Muscle layer of duodenum (tissue), 2 donors: ENCODE measurements around the gene CX3CL1.

ENCODE experiments used
- H3K27ac ChIP-seq: one replicate; pipeline ENCODE4 v1.7.0; 2013; ENCODE audit warnings: mild to moderate bottlenecking, low read length
- H3K27me3 ChIP-seq: one replicate; pipeline ENCODE4 v1.7.0; 2013; ENCODE audit warnings: low read depth, mild to moderate bottlenecking, control low read depth, low read length
- H3K36me3 ChIP-seq, 2 donors: one replicate each; pipeline ENCODE4 v1.7.0; 2013; ENCODE audit warnings: low read length in 2 of 2, control low read depth in 1 of 2, mild to moderate bottlenecking in 1 of 2; ENCODE audit not compliant: insufficient read depth in 2 of 2, control insufficient read depth in 1 of 2
- H3K4me1 ChIP-seq, 2 donors: one replicate each; pipeline ENCODE4 v1.7.0; 2013; ENCODE audit warnings: low read length in 2 of 2, mild to moderate bottlenecking in 2 of 2, control low read depth in 1 of 2, moderate library complexity in 1 of 2; ENCODE audit not compliant: insufficient read depth in 2 of 2, control insufficient read depth in 1 of 2
- H3K4me3 ChIP-seq, 2 donors: one replicate each; pipeline ENCODE4 v1.7.0; 2013; ENCODE audit warnings: low read length in 2 of 2, low read depth in 1 of 2, mild to moderate bottlenecking in 1 of 2
- H3K9me3 ChIP-seq, 2 donors: one replicate each; pipeline ENCODE4 v1.7.0; 2013; ENCODE audit warnings: low read length in 2 of 2, control low read depth in 1 of 2, mild to moderate bottlenecking in 1 of 2; ENCODE audit not compliant: control insufficient read depth in 1 of 2
- donor health status: healthy.

Gene CX3CL1

DNA sequence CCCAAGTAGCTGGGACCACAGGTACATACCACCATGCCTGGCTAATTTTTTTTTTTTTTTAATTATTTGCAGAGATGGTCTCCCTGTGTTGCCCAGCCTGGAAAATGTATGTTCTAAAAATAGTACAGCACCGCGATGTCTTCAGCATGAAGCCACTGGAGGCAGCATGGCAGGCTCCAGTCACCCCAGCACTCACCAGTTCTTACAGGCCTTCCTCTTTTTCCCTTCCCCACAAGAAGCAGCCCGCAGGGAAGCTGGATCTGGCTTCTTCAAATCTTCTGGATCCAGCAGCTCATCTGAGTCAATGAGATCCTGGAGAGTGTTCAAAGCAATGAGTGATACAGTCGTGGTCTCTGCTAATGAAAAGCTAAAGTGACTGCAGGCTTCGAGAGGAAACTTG lies 58.7 kb downstream of the CX3CL1 start:
- H3K36me3 ChIP-seq: peaks cover 55 to 78% of the 10 kb centered on the region in 2 donors
- no peak overlapping the region for H3K27ac ChIP-seq
- no peaks in the 10 kb centered on the region for H3K4me1 ChIP-seq
- H3K27me3 ChIP-seq: no peaks in the 10 kb centered on the region
- no peaks in the 10 kb centered on the region for H3K9me3 ChIP-seq
- H3K4me3 ChIP-seq: no peak overlapping the region

DNA sequence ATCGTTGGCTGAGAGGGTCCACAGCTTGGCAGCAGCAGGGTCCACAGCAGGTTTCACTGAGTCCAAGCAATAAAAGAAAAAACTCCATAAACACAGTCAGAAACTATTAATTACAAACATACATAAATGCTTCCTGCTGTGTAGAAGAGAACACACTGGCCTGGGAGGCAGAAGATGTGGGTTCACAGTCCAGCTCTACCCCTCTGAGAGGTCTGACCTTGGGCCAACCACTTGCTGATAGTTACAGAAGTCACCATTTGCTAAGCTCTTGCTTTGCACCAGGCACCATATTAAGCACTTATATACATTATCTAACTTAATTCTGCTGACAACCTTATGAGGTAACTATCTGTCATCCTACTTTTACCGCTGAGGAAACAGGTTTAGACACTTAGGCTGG lies 60.2 kb downstream of the CX3CL1 start:
- H3K36me3 ChIP-seq: peaks cover 56 to 87% of the 10 kb centered on the region in 2 donors
- H3K9me3 ChIP-seq: no peaks in the 10 kb centered on the region
- H3K4me1 ChIP-seq: no peaks in the 10 kb centered on the region
- H3K27me3 ChIP-seq: no peaks in the 10 kb centered on the region
- H3K4me3 ChIP-seq: no peak overlapping the region
- H3K27ac ChIP-seq: no peak overlapping the region

DNA sequence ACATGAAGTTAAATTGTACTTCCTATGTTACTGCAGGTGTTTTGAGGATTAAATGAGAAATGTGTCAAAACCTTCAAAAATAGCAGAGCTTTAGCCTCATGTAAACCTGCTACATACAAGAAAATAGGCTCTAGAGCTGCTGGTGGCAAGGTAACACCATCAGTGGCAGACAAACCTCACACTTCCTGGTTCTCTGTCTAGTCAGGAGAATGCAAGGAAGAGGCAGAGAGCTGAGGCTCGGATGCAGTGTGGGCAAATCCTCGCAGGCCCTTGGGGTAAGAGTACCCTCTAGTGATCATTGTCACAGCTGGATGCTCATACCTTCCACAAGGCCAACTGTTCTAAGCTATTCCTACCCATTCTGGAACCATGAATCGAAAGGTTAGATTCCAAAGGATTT lies 60.7 kb downstream of the CX3CL1 start:
- Histone ChIP-seq H3K4me1 (no peaks in the 10 kb centered on the region), H3K27ac (no peak overlapping the region), H3K36me3 (peaks cover 58 to 82% of the 10 kb centered on the region in 2 donors), H3K9me3 (no peaks in the 10 kb centered on the region), H3K4me3 (no peak overlapping the region), H3K27me3 (no peaks in the 10 kb centered on the region)

DNA sequence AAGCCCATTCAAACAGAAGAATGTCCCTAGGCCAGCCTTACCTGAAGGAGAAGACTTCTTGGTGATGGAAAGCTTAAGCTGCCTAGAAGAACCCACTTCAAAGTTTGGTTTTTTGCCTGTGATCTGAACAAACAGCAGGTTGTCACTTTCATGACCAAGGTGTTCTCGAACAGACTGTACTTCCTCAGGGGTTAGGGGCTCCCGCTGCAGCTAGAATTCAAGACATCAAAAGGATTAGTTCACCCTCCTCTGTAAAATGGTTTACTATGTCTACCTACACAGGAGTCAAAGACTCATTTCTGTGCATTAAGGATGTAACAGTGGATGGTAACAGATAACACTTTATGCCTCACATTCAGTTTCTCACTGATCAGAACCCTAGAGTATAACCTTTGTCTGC lies 61.7 kb downstream of the CX3CL1 start:
- H3K9me3 ChIP-seq: no peaks in the 10 kb centered on the region
- no peaks in the 10 kb centered on the region for H3K4me1 ChIP-seq
- H3K4me3 ChIP-seq: no peak overlapping the region
- H3K27me3 ChIP-seq: no peaks in the 10 kb centered on the region
- no peak overlapping the region for H3K27ac ChIP-seq
- peaks cover 61 to 80% of the 10 kb centered on the region in 2 donors for H3K36me3 ChIP-seq
